HL-60 (cell line): ENCODE data around the gene CACNA2D3.

Experiments
- DNase-seq, 2 experiments: peaks; one replicate each; pipeline ENCODE4 v3.0.0-alpha.2; 2010 to 2020; ENCODE audit warnings: low read depth in 1 of 2, low spot score in 1 of 2
- H3K27ac ChIP-seq: fragments of 250-450 bp; sonication (Bioruptor Pico); replicated peaks from 2 replicates; pipeline ENCODE4 v1.5.1; 2020; ENCODE audit warnings: mild to moderate bottlenecking, moderate library complexity
- H3K27me3 ChIP-seq: fragments of 250-450 bp; sonication (Bioruptor Pico); 2 replicates; pipeline ENCODE4 v1.5.1; 2021; ENCODE audit warnings: mild to moderate bottlenecking, moderate library complexity; ENCODE audit not compliant: insufficient read depth, poor library complexity, severe bottlenecking
- H3K4me3 ChIP-seq: replicated peaks from 2 replicates; pipeline ENCODE4 v1.5.1; 2011; ENCODE audit warnings: mild to moderate bottlenecking, control low read depth, low read length; ENCODE audit not compliant: insufficient read depth
- CTCF ChIP-seq: IDR thresholded peaks from one replicate; pipeline ENCODE4 v1.5.1; 2011; ENCODE audit warnings: low read length, control low read depth, inconsistent platforms; ENCODE audit not compliant: insufficient read depth
- GABPA ChIP-seq: IDR thresholded peaks from 2 replicates; pipeline ENCODE4 v1.6.1; 2012; ENCODE audit warnings: low read depth
- POLR2AphosphoS5 ChIP-seq: IDR thresholded peaks from 2 replicates; pipeline ENCODE4 v1.6.1; 2012; ENCODE audit warnings: low read depth
- REST ChIP-seq: IDR thresholded peaks from 2 replicates; pipeline ENCODE4 v1.6.1; 2012; ENCODE audit warnings: low read depth; ENCODE audit not compliant: insufficient replicate concordance
- SPI1 ChIP-seq: IDR thresholded peaks from 2 replicates; pipeline ENCODE4 v1.6.1; 2012; ENCODE audit warnings: low read depth, mild to moderate bottlenecking, borderline replicate concordance

The CACNA2D3 gene

GRCh38 chr3:54237788-54238502, 115.6 kb downstream of the CACNA2D3 start:
- Histone ChIP-seq H3K4me3 (no peak overlapping the region), H3K27me3 (no peaks in the 10 kb centered on the region), H3K27ac (no peak overlapping the region)
- TF ChIP-seq GABPA (no peak), SPI1 (no peak), CTCF (no peak), REST (no peak), POLR2AphosphoS5 (no peak)
- DNase-seq, result no peak

GRCh38 chr3:54240309-54240708, 118.0 kb downstream of the CACNA2D3 start:
- TF ChIP-seq SPI1, result no peak
- TF ChIP-seq CTCF, result no peak
- no peak for TF ChIP-seq GABPA
- no peak for TF ChIP-seq REST
- TF ChIP-seq POLR2AphosphoS5, result no peak
- DNase-seq, result no peak
- Histone ChIP-seq H3K27me3 (no peaks in the 10 kb centered on the region), H3K27ac (no peak overlapping the region), H3K4me3 (no peak overlapping the region)

GRCh38 chr3:54243056-54243931, 120.9 kb downstream of the CACNA2D3 start:
- DNase-seq, result no peak
- Histone ChIP-seq H3K27me3 (no peaks in the 10 kb centered on the region), H3K4me3 (no peak overlapping the region), H3K27ac (no peak overlapping the region)
- TF ChIP-seq POLR2AphosphoS5 (no peak), SPI1 (no peak), GABPA (no peak), CTCF (no peak), REST (no peak)
